Measurements from ENCODE around the gene NTN1.

NTN1 gene

GRCh38 chr17:9053406-9053805, 32.1 kb downstream of the NTN1 start:
- Histone ChIP-seq H3K36me3 (no peaks in the 10 kb centered on the region), H3K9me3 (no peaks in the 10 kb centered on the region), H3K4me1 (no peaks in the 10 kb centered on the region), H3K27me3 (no peaks in the 10 kb centered on the region), H3K4me3 (ENCODE audit: low read depth, low read length) (no peak overlapping the region)
- TF ChIP-seq CTCF (IDR thresholded peaks at IDR 0.05; ENCODE audit: low read depth, low read length), result no peak
- no peak for DNase-seq

- no peak overlapping the region for H3K4me3 ChIP-seq (ENCODE audit: low read depth, low read length)
- no peaks in the 10 kb centered on the region for H3K4me1 ChIP-seq
- H3K36me3 ChIP-seq, result no peaks in the 10 kb centered on the region
- TF ChIP-seq CTCF (IDR thresholded peaks at IDR 0.05; ENCODE audit: low read depth, low read length), result no peak
- no peaks in the 10 kb centered on the region for H3K27me3 ChIP-seq
- H3K9me3 ChIP-seq, result no peaks in the 10 kb centered on the region
- DNase-seq, result no peak
Observed at GRCh38 chr17:9054126-9054975, 33.0 kb downstream of the NTN1 start.

GRCh38 chr17:9055281-9055680, 34.0 kb downstream of the NTN1 start:
- Histone ChIP-seq H3K27me3 (no peaks in the 10 kb centered on the region), H3K4me3 (ENCODE audit: low read depth, low read length) (no peak overlapping the region), H3K36me3 (no peaks in the 10 kb centered on the region), H3K4me1 (no peaks in the 10 kb centered on the region), H3K9me3 (no peaks in the 10 kb centered on the region)
- TF ChIP-seq CTCF (IDR thresholded peaks at IDR 0.05; ENCODE audit: low read depth, low read length), result no peak
- DNase-seq, result no peak

DNA sequence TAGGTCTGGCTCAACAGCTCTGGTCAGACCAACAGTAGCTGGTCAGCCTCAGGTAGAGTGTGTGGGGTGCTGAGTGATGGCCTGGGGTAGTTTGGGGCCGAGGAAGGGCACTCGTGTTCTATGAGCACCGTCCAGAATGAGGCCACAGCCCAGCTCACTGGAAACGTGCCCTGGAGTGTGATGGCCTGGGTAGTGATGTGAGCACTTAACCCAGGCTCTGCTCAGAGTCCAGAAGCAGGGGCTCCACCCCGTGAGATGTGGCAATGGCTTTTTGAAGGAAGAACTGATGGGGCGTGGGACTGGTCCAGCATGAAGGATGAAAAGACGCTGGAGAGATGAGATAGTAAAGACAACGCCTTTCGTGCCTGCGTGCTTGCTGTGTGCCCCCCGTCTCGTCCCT, 35.3 kb downstream of the NTN1 start:
- Histone ChIP-seq H3K36me3 (no peaks in the 10 kb centered on the region), H3K27me3 (no peaks in the 10 kb centered on the region), H3K4me3 (ENCODE audit: low read depth, low read length) (no peak overlapping the region), H3K9me3 (no peaks in the 10 kb centered on the region), H3K4me1 (no peaks in the 10 kb centered on the region)
- no peak for TF ChIP-seq CTCF (IDR thresholded peaks at IDR 0.05; ENCODE audit: low read depth, low read length)
- no peak for DNase-seq

DNA sequence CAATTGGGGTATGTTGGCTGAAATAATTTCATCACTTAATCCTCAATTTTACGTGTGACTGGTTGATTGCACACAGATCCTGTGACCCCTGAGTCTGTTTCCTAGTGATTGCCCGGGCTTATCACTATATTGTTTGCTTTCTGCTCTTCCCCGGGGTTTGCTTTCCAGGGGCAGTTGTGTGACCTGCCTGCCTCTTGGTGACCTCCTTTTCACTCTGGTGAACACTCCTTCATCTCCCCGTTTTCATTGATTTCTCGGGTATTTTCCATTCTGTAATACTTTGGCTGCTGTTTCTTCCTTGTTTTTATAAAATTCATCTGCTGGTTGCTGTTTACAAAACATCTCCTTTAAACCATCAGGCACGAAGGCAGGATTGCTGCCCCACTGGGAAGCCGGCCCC, 36.0 kb downstream of the NTN1 start:
- no peak for TF ChIP-seq CTCF (IDR thresholded peaks at IDR 0.05; ENCODE audit: low read depth, low read length)
- no peak for DNase-seq
- Histone ChIP-seq H3K36me3 (no peaks in the 10 kb centered on the region), H3K4me3 (ENCODE audit: low read depth, low read length) (no peak overlapping the region), H3K4me1 (no peaks in the 10 kb centered on the region), H3K9me3 (no peaks in the 10 kb centered on the region), H3K27me3 (no peaks in the 10 kb centered on the region)

DNA sequence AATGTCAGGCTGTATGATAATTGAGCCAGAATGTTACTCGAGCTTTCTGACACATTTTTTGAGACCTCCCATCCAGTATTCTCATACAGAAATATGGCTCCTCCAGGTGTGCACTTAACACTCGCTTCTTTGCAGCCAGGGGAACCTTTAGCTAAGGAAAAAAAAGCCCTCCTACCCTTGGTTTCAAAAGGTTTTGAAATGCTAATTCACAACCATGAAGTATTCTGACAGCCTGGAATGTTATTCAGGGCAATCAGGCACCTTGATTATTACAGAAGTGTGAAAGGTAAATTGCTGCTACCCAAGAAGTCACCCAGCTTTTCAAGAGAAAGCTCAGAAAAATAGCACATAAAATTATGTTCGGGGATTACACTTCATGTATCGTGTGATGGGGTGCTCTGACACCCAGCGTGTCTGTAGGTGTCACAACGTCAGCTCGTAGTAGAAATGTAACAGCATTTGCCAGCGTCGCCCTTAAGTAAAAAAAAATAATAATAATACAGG, 41.1 kb downstream of the NTN1 start:
- no peaks in the 10 kb centered on the region for H3K36me3 ChIP-seq
- H3K4me3 ChIP-seq (ENCODE audit: low read depth, low read length), result no peak overlapping the region
- TF ChIP-seq CTCF (IDR thresholded peaks at IDR 0.05; ENCODE audit: low read depth, low read length), result no peak

More for the DNA sequence above, 41.1 kb downstream of the NTN1 start:
- DNase-seq, result no peak
- Histone ChIP-seq H3K9me3 (no peaks in the 10 kb centered on the region), H3K4me1 (no peaks in the 10 kb centered on the region), H3K27me3 (no peaks in the 10 kb centered on the region)

Measured in BE2C (cell line).